Nucleus accumbens (tissue), 56 donors: Measurements from ENCODE around the gene DDX10.
"Not testable (repeated sequence)": the region's sequence is repeated elsewhere in the genome, so short reads cannot be mapped to it uniquely, and the experiment has no call there.

Experiments used
- DNase-seq, 56 donors: peaks; one replicate each; lab custom pipeline; 2025; lab: John Stamatoyannopoulos, UW

The DDX10 gene

DNA sequence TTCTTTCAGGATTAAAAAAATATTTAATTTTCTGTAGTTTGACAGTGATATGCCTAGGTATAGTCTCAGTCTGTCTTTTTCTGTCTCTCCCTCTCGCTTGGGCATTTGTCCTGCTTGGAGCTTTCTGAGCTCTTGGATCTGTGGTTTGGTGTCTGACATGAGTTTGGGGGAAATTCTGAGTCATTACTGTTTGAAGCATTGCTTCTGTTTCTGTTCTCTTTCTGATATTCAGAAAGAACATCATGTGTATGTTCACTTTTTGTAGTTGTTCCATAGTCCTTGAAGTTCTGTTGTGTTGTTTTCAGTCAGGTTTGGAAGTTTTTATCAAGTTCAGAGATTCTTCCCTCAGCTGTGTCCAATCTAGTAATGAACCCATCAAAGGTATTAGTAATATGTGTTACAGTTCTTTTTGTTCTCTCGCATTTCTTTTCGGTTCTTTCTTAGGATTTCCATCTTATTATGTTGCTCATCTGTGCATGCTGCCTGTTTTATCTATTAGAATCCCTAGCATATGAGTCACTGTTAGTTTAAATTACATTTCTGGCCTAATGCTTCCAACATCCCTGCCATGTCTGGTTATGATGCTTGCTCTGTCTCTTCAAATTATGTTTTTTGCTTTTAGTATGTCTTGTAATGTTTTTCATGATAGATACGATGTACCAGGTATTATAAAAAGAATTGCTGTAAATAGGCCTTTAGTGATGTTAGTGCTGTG is 48.4 kb downstream of the DDX10 start:
- no peak for DNase-seq

DNA sequence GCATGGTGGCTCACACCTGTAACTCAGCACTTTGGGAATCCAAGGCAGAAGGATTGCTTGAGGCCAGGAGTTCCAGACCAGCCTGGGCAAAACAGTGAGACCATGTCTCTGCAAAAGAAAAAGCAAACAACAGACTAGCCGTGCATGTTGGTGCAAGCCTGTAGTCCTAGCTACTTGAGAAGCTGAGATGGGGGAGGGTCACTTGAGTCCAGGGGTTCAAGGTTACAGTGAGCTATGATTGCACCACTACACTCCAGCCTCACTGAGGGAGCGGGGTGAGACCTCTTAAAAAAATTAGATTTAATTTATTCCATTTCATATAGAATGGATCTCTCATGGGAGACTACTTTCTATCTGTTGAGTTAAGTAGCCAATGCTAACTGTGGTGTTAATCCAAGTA is 50.4 kb downstream of the DDX10 start:
- no peak for DNase-seq

DNA sequence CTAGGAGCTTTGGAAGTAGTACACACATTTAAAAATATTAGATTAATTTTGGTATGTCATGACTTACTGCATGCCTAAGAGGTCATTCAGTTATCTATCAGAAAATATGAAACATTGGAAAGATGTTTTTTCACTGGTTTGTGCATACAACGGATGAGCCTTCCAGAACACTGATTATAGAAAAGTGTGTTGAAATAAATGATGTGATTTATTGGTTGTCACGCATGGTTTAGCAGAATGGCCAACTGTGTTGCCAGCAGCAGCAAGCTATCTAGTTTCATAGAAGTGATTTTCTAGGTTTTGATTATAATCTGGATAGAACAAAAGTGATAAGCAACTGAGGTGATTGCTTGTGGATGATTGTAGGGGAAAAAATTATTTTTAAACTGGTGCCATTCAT is 53.6 kb downstream of the DDX10 start:
- no peak for DNase-seq

DNA sequence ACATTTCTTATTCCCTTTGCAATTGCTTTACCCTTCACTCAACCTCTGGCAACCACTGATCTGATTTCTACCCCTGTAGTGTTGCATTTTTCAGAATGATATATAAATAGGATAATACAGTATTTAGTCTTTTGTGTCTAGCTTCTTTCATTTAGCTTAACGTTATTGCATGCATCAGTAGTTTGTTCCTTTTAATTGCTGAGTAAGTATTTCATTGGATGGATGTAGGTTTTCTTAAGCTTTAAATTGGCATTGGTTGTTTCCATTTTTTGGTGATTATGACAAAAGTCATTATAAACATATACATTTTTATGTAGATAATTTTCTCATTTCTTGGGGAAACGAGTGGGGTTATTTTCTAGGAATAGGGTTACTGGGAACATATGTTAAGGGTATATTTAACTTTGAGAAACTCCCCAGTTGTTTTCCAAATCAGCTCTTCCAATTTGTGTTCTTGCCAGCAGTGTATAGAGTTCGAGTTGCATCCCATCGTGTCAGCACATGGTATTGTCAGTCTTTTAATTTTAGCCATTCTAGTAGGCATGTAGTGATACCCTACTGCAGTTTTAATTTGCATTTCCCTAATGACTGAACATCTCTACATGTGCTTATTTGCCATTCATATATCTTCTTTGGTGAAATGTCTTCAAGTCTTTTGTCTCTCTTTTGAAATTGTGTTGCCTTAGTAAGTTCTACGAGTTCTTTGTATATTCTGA is 60.3 kb downstream of the DDX10 start:
- no peak for DNase-seq

DNA sequence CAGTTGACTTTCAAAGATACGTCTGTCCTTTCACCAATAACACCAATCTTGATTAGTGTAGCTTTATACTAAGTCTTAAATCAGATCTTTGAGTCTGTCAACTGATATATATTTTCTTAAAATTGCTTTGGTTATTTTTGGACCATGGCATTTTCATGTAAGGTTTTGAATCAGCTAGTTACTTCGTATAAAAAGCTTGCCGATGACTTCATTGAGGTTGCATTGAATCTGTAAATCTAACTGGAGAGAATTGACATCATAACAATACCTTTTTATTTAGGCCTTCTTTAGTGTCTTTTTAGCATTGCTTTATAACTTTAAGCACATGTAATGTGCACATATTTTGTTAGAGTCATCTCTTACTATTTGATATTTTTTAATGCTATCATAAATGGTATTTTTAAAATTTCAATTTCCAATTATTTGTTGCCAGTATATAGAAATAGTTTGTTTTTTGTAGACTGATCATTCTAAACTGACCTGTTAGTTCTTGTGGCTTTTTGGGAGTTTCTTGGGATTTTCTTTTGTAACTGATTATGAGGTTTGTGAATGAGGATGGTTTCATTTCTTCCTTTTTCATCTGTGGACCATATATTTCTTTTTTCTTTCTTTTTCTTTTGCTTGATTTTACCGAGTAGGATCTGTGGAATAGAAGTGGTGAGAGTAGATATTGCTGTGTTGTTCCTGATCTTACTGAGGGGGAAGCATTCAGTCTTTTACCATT is 61.4 kb downstream of the DDX10 start:
- no peak for DNase-seq

DNA sequence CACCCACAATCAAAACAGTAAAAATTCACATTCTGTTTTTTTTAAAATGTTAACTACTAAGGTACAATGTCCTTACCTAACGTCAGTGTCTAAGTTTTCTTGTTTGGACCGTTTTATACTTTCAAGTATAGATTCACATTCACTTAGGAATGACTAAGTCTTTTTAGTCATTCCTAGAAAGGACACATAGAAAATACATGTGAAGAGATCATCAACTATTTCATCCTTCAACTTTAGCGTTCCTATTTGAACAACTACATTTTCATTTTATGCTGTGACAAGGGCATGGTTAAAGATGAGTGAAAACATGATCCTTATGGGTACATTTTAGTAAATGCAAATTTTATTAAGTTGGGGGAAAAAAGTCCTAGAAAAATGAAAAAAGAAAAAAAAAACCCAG is 62.8 kb downstream of the DDX10 start:
- DNase-seq = no peak

DNA sequence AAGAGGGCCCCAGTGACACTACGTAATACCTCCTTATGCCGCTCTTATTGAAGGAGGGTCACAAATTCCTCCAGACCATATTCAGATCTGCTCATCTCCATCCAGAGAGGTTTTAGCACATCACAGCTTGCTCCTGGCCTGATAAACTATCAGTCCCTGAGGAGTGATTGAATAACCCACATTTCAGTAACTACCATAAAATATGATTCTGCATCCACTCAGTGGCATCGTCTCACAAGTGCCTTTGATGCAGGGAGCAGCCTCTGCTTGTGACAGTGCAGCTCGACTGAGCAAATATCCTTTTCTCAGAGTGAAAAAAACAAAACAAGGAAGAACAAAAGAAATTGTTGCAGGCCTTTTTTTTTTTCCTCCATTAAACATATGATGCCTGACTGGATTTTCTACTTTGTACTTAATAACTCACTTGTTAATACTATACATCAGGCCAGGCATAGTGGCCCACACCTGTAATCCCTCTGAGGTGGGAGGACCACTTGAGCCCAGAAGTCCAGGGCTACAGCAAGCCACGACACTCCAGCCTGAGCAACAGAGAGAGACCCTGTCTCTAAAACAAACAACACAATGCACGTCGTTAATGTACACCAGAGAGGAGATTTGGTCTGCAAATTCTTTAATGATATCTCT is 64.5 kb downstream of the DDX10 start:
- DNase-seq = no peak

DNA sequence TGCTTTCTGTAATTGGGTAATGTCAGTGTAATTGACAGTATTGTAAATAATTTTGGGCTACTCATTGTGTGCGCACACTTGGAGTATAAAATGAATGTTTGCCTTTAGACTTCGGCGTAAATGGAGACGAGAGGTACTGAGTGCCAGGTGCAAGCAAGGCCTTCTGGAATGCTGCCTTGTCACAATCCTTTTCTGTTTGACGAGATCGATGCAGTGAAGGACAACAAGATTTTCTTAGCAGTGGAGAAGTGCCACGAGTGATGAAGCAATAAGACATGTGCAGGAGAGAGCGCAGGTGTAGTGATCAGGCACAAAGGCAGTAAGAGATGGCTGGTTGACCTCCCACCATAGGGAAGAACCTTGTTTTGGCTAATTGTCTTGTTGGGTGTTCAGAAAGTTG is 67.5 kb downstream of the DDX10 start:
- DNase-seq = no peak

DNA sequence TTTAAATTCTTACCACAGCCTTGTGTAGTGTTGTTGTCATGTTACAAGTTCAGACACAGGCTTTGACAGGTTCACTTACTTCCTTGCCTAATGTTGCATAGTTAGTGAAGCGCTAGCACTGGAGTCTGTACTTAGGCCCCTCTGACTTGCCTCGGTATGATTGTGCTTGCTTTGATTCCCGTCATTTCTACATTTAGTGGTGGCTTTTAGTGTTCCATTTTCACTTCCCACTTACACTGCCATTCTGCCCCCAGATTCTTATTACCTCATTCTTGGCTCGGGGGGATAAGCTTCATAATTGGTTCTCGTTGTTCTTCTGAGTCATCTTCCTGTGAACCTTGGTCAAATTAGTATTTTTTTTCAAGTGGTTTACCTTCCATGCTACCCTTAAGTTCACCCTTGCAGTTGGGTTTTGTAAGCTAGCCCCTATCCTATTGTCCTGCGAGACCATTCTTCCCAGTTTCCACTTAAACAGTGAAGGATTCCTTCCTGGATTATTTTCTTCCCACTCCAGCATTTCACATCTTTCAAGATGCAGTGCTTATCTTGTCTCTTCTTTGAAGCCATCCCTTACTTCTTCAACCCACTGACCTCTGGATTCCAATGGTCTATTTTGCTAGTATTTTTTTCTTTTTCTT is 68.7 kb downstream of the DDX10 start:
- DNase-seq = no peak

DNA sequence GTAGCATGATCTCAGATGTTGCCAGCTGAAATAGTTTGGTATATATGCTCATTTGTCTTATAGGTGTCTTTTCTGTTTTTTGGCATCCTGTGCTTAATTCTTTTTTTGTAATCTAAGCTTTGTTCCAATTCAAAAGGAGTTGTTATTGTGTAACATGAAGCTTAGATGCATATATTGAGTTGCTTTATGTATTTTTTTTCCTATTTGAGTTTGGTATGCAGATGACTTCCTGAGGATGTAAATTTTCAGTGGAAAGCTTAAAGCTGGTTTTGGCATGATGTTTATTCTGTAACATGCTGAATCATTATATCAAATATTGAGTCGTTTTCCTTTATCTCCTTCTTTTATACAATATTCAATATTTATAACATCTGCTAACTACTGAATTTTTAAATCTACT is 69.4 kb downstream of the DDX10 start:
- no peak for DNase-seq

DNA sequence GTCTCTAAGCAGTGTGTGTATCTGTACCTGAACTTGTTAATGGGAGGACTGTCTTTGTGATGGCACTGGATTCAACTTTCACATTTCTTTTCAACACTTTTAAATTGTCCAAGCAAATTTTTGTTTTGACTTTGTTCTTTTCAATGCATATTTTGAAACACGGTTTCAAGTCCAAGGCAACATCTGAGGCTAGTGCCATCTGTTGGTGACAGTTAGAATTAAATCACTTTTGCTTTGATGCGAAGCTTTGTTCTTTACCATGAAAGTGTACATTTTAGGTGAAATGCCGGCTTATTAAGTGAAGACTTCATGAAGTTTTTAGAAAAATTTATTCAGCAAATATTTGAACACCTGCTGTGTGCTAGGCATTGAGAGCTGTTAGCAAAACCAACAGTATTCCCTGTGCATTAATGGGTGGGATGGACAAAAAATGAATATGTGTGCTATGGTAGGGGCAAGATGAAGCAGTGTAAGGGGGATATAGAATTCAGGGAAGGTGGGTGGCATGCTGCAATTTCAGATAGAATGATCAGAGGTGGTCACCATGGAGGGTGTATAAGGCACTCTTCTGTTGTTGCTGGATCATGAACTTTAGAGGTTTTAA is 70.2 kb downstream of the DDX10 start:
- no peak for DNase-seq

DNA sequence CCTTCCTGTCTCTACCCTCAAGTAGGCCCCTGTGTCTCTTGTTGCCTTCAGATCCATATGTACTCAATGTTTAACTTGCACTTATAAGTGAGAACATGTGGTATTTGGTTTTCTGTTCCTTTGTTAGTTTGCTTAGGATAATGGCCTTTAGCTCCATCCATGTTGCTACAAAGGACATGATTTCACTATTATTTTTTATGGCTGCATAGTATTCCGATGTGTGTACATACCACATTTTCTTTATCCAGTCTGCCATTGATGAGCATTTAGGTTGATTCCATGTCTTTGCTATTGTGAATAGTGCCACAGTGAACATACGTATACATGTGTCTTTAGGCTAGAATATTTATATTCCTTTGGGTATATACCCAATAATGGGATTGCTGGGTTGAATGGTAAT is 75.3 kb downstream of the DDX10 start:
- not testable (repeated sequence) for DNase-seq

DNA sequence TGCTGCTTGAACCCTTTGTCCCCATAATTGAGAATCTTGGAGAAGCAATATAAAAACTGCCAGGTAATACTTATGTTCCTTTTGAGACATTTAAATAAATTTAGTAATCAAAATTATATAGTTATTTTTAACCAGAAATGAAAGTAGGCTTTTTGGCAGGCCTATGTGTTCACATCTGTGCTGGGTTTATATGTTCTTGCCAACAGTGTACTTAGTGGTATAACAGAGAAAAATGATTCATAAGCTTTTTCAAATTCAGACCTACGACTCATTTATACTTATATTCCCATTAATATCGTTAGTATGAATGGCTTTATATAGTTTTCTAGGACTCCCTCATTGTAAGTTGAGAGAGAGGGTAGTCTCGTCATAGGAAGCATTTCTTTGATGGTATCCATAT is 79.0 kb downstream of the DDX10 start:
- DNase-seq = no peak

DNA sequence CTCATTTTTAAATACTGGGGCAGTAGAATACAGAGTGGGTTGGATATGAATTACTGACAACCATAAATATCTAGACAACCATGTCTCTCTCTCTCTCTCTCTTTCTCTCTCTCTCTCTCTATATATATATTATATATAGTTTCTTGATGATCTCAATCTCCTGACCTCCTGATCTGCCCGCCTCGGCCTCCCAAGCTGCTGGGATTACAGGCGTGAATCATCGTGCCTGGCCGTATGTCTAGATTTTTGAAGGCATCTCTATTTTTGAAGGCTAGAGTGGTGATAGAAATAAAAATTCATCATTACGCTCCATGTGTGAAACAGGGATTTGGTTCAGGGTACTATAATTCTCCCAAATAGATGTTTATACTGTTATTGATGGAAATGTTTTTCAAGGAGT is 84.1 kb downstream of the DDX10 start:
- no peak for DNase-seq

DNA sequence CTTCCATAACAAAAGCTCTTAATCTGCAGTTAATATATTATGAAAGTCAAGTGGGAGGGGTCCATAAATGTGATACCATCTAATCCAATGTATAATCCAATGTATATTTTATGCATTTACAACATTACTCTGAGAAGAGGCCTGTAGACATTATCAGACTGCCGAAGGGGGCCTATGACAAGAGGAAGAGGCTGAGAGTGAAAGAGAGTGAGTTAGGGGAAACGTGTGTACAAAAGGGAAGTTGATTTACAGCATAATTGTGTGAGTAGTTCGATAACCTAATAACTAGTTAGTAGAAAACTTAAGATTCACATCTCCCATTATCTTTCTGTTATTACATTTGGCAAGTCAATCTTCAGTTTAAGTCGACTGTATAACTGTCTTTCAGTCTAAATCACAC is 86.6 kb downstream of the DDX10 start:
- DNase-seq = no peak

DNA sequence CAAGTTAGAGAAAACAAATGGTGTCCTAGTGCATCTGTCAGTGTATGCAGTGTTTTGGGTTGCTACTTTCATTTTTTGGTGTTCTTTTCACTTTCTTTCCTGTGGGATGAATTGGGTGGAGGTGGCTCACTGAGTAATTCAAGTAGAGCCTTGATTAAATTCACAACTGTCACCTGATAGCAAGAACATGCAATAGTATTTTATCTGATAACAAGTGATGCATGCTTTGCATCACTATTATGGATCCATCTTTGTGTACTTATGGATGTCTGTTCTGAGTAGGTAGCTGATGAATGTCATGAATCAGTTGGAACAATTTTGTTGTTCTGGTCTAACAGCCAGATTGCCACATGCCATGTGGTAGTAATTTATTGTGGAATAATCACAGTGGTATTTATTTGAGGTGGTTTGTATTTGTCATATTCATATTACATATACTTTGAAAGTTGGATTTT is 87.5 kb downstream of the DDX10 start:
- no peak for DNase-seq

DNA sequence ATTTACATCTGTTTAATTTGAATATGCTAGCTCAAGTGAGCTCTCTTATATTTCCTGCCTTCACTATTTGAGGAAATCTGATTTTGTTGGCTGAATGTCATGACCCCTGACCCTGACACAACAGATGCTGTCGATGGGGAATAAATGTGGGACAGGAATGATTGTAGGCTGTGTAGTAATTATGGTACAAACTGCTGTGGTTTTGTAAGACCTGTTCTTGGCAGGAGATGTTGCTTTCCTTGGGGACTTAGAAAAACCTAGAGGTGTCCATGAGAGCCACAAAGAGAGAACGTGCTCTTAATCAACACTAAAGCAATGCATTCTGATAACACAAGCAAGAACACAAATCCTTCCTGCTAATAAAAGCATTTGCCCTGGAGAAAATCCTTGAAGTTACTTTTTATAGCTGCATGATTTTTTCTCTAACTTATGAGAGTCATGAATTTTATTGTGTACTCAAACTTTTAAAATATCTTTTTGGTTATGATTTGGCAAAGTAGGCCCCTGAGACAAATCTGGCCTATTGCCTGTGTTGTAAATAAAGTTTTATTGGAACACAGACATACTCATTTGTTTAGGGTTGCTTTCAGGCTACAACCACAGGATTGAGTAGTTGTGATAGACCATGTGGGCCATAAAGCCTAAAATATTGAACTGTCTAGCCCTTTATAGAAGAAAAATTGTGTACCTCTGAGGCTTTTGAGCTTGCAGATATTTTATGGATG is 90.2 kb downstream of the DDX10 start:
- DNase-seq = no peak

DNA sequence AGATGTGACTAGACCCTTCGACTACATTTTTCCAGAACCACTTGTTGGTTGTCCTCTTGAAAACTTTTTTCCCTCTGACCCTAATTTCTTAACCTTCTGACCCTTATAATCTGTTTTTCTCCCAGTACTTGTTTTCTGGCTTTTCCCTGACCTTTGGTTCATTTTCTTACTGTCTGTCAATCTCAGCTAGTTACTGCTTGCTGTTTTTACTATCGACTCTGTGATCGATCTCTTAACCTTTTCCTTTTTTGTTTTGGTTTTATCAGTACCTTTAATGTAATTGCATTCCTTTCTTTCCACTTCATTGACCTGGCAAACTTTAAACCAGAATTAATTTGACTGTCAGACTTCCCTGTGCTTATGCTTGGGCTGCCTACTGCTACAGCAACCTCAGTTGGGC is 92.8 kb downstream of the DDX10 start:
- no peak for DNase-seq

DNA sequence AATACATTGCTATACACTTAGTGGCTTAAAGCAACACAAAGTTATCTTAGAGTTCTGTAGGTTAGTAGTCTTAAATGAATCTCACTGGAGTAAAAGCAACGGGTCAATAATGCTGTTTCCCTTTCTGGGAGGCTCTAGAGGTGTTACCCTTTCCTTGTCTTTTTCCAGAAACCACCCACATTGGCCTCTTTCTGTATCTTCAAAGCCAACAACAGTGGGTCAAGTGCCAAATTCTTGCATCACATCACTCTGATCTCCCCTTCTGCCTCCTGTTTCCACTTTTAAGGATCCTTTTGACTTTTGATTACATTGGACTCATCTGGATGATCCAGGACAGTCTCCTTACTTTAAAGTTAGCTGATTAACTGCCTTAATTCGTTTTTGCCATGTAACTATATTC is 93.6 kb downstream of the DDX10 start:
- DNase-seq = no peak
